HG03175 (cell line): Measurements from ENCODE around the gene BTBD19.

Experiments
- ATAC-seq: cut with Tn5 transposase; IDR thresholded peaks from one replicate; pipeline ENCODE4 v1.9.1; 2021; ENCODE audit warnings: mild to moderate bottlenecking, moderate library complexity; ENCODE audit not compliant: unreplicated experiment

The BTBD19 gene

GRCh38 chr1:44855742-44856141, 47.4 kb downstream of the BTBD19 start:
- no peak for ATAC-seq

DNA sequence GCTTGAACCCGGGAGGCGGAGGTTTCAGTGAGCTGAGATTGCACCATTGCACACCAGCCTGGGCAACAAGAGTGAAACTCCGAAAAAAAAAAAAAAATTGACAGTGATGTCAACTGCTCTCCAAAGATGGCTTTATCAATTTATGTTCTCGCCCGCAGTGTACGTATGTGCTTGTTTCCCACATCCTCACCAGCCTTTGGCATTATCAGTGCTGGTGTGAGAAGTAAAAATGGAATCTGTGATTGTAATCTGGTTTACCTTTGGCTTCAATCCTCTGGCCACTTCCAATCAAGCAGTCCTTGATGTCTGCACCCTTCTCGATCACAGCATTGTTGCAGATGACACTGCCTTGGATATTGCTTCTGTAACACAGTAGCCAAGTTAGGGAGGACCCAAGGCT, 49.1 kb downstream of the BTBD19 start:
- ATAC-seq: no peak

- no peak for ATAC-seq
Observed at GRCh38 chr1:44860331-44860730, 52.0 kb downstream of the BTBD19 start.

GRCh38 chr1:44860891-44861425, 52.6 kb downstream of the BTBD19 start:
- no peak for ATAC-seq

GRCh38 chr1:44862829-44863401, 54.6 kb downstream of the BTBD19 start:
- ATAC-seq: no peak
